IMR-90 (cell line): ENCODE results near the gene LTBP4. TPM values are rescaled to one million over a fixed set of nuclear protein-coding genes. Genes with fewer than 3 reads are reported as not detected.

ENCODE experiments used
- ATAC-seq: fragments of 200-7000 bp; cut with Tn5 transposase; 2 replicates; pipeline ENCODE4 v1.9.1; 2020; ENCODE audit warnings: low read depth, mild to moderate bottlenecking, moderate library complexity
- BruUV-seq: library from RNA; stranded (reverse); fragments of 400-500 nt; replicated peaks from 2 replicates; lab custom pipeline; 2021; lab: Mats Ljungman, UMichigan
- CTCF ChIA-PET: fragments of 300-600 bp; formaldehyde crosslinking; extraction: SDS; loops from one replicate; lab custom pipeline; 2021; ENCODE audit warnings: antibody characterized with exemption; lab: Yijun Ruan, JAX
- POLR2A ChIA-PET: fragments of 300-600 bp; sonication (Branson Sonifier 250); formaldehyde crosslinking; loops from one replicate; lab custom pipeline; 2022; ENCODE audit warnings: antibody characterized with exemption; ENCODE audit not compliant: unreplicated experiment; lab: Charles Lee
- DNase-seq: peaks from one replicate; pipeline ENCODE4 v3.0.0; 2013
- H2AFZ ChIP-seq: replicated peaks from 2 replicates; pipeline ENCODE3; 2013; ENCODE audit warnings: low read length, mild to moderate bottlenecking; ENCODE audit not compliant: poor library complexity
- H2AK5ac ChIP-seq: 2 replicates; pipeline ENCODE4 v1.6.1; 2013; ENCODE audit warnings: low read depth, low read length, inconsistent platforms
- H2AK9ac ChIP-seq: replicated peaks from 2 replicates; pipeline ENCODE3; 2013; ENCODE audit warnings: mild to moderate bottlenecking, low read depth, low read length, moderate library complexity; ENCODE audit not compliant: poor library complexity
- H2BK120ac ChIP-seq: 2 replicates; pipeline ENCODE4 v1.6.1; 2013; ENCODE audit warnings: low read depth, low read length, inconsistent platforms
- H2BK15ac ChIP-seq: 3 replicates; pipeline ENCODE4 v1.6.1; 2013; ENCODE audit warnings: low read depth, low read length, inconsistent platforms
- H2BK20ac ChIP-seq: 2 replicates; pipeline ENCODE4 v1.6.1; 2013; ENCODE audit warnings: low read depth, mild to moderate bottlenecking, inconsistent platforms, low read length, moderate library complexity
- H2BK5ac ChIP-seq: 2 replicates; pipeline ENCODE4 v1.6.1; 2013; ENCODE audit warnings: mild to moderate bottlenecking, low read depth, low read length, inconsistent platforms; ENCODE audit not compliant: poor library complexity, severe bottlenecking
- H3K14ac ChIP-seq: replicated peaks from 2 replicates; pipeline ENCODE4 v1.6.1; 2013; ENCODE audit warnings: low read depth, low read length, inconsistent platforms
- H3K18ac ChIP-seq: 2 replicates; pipeline ENCODE4 v1.6.1; 2013; ENCODE audit warnings: low read depth, low read length, control low read depth
- H3K23ac ChIP-seq: 2 replicates; pipeline ENCODE4 v1.6.1; 2013; ENCODE audit warnings: low read depth, low read length, inconsistent platforms
- H3K27ac ChIP-seq: 2 replicates; pipeline ENCODE4 v1.5.1; 2013; ENCODE audit warnings: mild to moderate bottlenecking, control low read depth, low read length; ENCODE audit not compliant: insufficient read depth
- H3K27me3 ChIP-seq: 2 replicates; pipeline ENCODE4 v1.6.1; 2013; ENCODE audit warnings: low read length; ENCODE audit not compliant: control insufficient read depth, insufficient read depth
- H3K36me3 ChIP-seq: 2 replicates; pipeline ENCODE4 v1.6.1; 2013; ENCODE audit warnings: low read length, mixed read lengths; ENCODE audit not compliant: control insufficient read depth, insufficient read depth
- H3K4ac ChIP-seq: 2 replicates; pipeline ENCODE4 v1.6.1; 2013; ENCODE audit warnings: low read depth, low read length, inconsistent platforms
- H3K4me1 ChIP-seq: 2 replicates; pipeline ENCODE4 v1.6.1; 2013; ENCODE audit warnings: low read length, mixed read lengths; ENCODE audit not compliant: control insufficient read depth, insufficient read depth
- H3K4me2 ChIP-seq: 2 replicates; pipeline ENCODE4 v1.6.1; 2013; ENCODE audit warnings: low read depth, mild to moderate bottlenecking, control low read depth, low read length, moderate library complexity
- H3K4me3 ChIP-seq: 2 replicates; pipeline ENCODE4 v1.5.1; 2013; ENCODE audit warnings: low read depth, mild to moderate bottlenecking, control low read depth, low read length, moderate library complexity; ENCODE audit not compliant: insufficient read depth
- H3K56ac ChIP-seq: 2 replicates; pipeline ENCODE4 v1.6.1; 2013; ENCODE audit warnings: low read length, inconsistent platforms; ENCODE audit not compliant: insufficient read depth; ENCODE audit errors: extremely low read depth
- H3K79me1 ChIP-seq, 2 experiments: 2 replicates each; pipeline ENCODE4 v1.6.1; 2013; ENCODE audit warnings: low read length in 2 of 2, inconsistent platforms in 1 of 2, low read depth in 1 of 2
- H3K9ac ChIP-seq: 2 replicates; pipeline ENCODE4 v1.6.1; 2013; ENCODE audit warnings: low read depth, low read length, control low read depth
- H3K9me1 ChIP-seq: 2 replicates; pipeline ENCODE4 v1.6.1; 2013; ENCODE audit warnings: low read length, inconsistent platforms; ENCODE audit not compliant: insufficient read depth
- H3K9me3 ChIP-seq: 2 replicates; pipeline ENCODE4 v1.6.1; 2013; ENCODE audit warnings: low read length; ENCODE audit not compliant: control insufficient read depth, insufficient read depth
- H4K20me1 ChIP-seq: 2 replicates; pipeline ENCODE4 v1.6.1; 2013; ENCODE audit warnings: low read length, inconsistent platforms; ENCODE audit not compliant: insufficient read depth
- H4K5ac ChIP-seq: 2 replicates; pipeline ENCODE4 v1.6.1; 2013; ENCODE audit warnings: mild to moderate bottlenecking, low read depth, low read length, control low read depth
- H4K8ac ChIP-seq, 2 experiments: 2 replicates each; pipeline ENCODE4 v1.6.1; 2013; ENCODE audit warnings: low read depth in 2 of 2, low read length in 2 of 2, control low read depth in 1 of 2, inconsistent platforms in 1 of 2
- H4K91ac ChIP-seq: 2 replicates; pipeline ENCODE4 v1.6.1; 2013; ENCODE audit warnings: low read depth, low read length, inconsistent platforms; ENCODE audit not compliant: insufficient read depth
- BHLHE40 ChIP-seq: fragments of 150-350 bp; IDR thresholded peaks from 2 replicates; pipeline ENCODE4 v1.6.1; 2016; ENCODE audit warnings: mild to moderate bottlenecking, low read depth, low read length
- CEBPB ChIP-seq: IDR thresholded peaks from 2 replicates; pipeline ENCODE4 v1.6.1; 2012; ENCODE audit warnings: low read depth, low read length, improper control_type of control experiment
- CHD1 ChIP-seq: IDR thresholded peaks from 2 replicates; pipeline ENCODE4 v1.6.1; 2012; ENCODE audit warnings: low read depth, low read length, improper control_type of control experiment
- FOS ChIP-seq: fragments of 150-350 bp; IDR thresholded peaks from 2 replicates; pipeline ENCODE4 v1.6.1; 2016; ENCODE audit warnings: low read depth, low read length
- MAZ ChIP-seq: IDR thresholded peaks from 2 replicates; pipeline ENCODE4 v1.6.1; 2012; ENCODE audit warnings: low read depth, mild to moderate bottlenecking, low read length, improper control_type of control experiment, moderate library complexity, borderline replicate concordance
- MXI1 ChIP-seq: IDR thresholded peaks from 2 replicates; pipeline ENCODE4 v1.6.1; 2012; ENCODE audit warnings: low read depth, mild to moderate bottlenecking, low read length, moderate library complexity, borderline replicate concordance
- NFE2L2 ChIP-seq: fragments of 150-350 bp; IDR thresholded peaks from 2 replicates; pipeline ENCODE4 v1.6.1; 2016; ENCODE audit warnings: low read depth, mild to moderate bottlenecking, low read length
- POLR2A ChIP-seq: IDR thresholded peaks from 2 replicates; pipeline ENCODE4 v1.6.1; 2012; ENCODE audit warnings: mild to moderate bottlenecking, low read depth, low read length
- RCOR1 ChIP-seq: IDR thresholded peaks from 2 replicates; pipeline ENCODE4 v1.6.1; 2012; ENCODE audit warnings: mild to moderate bottlenecking, low read length, improper control_type of control experiment; ENCODE audit not compliant: insufficient replicate concordance
- RFX5 ChIP-seq: IDR thresholded peaks from 2 replicates; pipeline ENCODE4 v1.8.0; 2012; ENCODE audit warnings: low read depth, mild to moderate bottlenecking, low read length, moderate library complexity
- SMC3 ChIP-seq: fragments of 150-350 bp; IDR thresholded peaks from 2 replicates; pipeline ENCODE4 v1.6.1; 2016; ENCODE audit warnings: low read depth, mild to moderate bottlenecking, antibody characterized with exemption, low read length, moderate library complexity
- WGBS, 2 experiments: methylation state at CpG; one replicate each; pipeline versions ENCODE4 v1.1.5 to v1.1.7; 2013; ENCODE audit warnings: missing lambda C conversion rate in 2 of 2; ENCODE audit not compliant: insufficient read length in 1 of 2; ENCODE audit errors: extremely low coverage in 2 of 2; 5-methylcytosine and 5-hydroxymethylcytosine counted together
- dilution Hi-C: fragments of 300-500 bp; cut with HindIII; formaldehyde crosslinking; loops from one replicate; pipeline ENCODE4 v1.14.3; 2018; ENCODE audit warnings: low sequenced_read_pairs; ENCODE audit not compliant: unreplicated experiment
- in situ Hi-C: fragments of 300-500 bp; cut with MboI; formaldehyde crosslinking; loops from 3 replicates; pipeline ENCODE4 v1.14.3; 2019; ENCODE audit warnings: low sequenced_read_pairs, inconsistent platforms, mixed read lengths
- intact Hi-C: fragments of 100-400 bp; cut with micrococcal nuclease; formaldehyde crosslinking; loops from 2 replicates; pipeline ENCODE4 v1.10.0; 2022
- polyA plus RNA-seq, 3 experiments: library from polyadenylated mRNA; depleted of rRNA; stranded (reverse); fragments of >200 nt; gene quantifications; 2 replicates each; pipeline ENCODE4 v1.2.3, GENCODE V29; 2012; ENCODE audit warnings: low replicate concordance in 1 of 3
- total RNA-seq: library from RNA; depleted of rRNA; stranded (reverse); fragments of >200 nt; gene quantifications from 2 replicates; pipeline ENCODE4 v1.2.3, GENCODE V29; 2012
- TF ChIP-seq, protein P1 (sequence below): fragments of 150-350 bp; IDR thresholded peaks from 2 replicates; pipeline ENCODE4 v1.6.1; 2017; ENCODE audit warnings: mild to moderate bottlenecking, antibody characterized with exemption, low read length, low read depth
- TF ChIP-seq, protein P2 (sequence below): fragments of 150-350 bp; IDR thresholded peaks from 2 replicates; pipeline ENCODE4 v1.6.1; 2016; ENCODE audit warnings: low read depth, mild to moderate bottlenecking, low read length, moderate library complexity, borderline replicate concordance
- TF ChIP-seq, protein P3 (sequence below): conservative IDR thresholded peaks from 2 replicates; pipeline ENCODE4 v1.5.1; 2012; ENCODE audit warnings: mild to moderate bottlenecking, low read depth, low read length, improper control_type of control experiment

Gene LTBP4
- total and polyA plus RNA-seq, 2 of the 4 experiments (the other 2 are of a cell fraction): 14.7 to 70.3 TPM

DNA sequence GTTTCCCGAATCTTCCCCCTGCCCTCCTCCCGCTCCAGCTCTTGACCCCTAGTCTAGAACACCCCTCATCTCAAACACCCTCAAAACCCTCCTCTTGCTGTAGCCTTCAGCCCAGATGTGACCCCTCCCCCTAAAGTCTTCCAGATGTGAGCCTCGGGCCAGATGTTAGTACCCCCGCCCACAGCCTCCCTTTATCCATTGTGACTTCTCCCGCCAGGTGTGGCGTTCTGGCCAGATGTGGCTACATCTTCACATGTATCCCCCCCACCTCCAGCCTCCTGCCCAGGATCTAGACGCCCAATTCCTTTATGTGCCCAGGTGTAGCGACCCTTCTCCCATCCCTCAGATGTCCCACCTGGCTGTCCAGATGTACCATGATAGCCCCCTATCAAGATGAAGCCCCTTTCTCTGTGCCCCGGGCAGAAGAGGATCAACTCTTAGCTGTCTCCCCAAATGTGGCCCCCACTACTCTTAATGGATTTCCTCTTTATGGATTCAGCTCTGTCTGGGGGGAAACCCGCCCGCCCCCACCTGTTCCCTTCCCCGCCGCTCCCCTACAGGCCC lies 517 bp upstream of the LTBP4 start:
- ATAC-seq: no peak
- in situ Hi-C loops: loop anchor here (10.0 kb wide), 1 partner anchor 296 kb away; no protein-coding TSS in a partner anchor
- Histone ChIP-seq H4K8ac (no peak overlapping the region), H3K56ac (no peak overlapping the region), H3K9me3 (no peaks in the 10 kb centered on the region), H4K91ac (no peak overlapping the region), H3K23ac (no peak overlapping the region), H3K27me3 (no peaks in the 10 kb centered on the region), H2AK9ac (no peak overlapping the region), H3K14ac (no peak overlapping the region), H3K79me1 (peaks cover 0 to 24% of the 10 kb centered on the region in 2 experiments; a peak in 3 of 4 replicates), H3K4me2 (no peak overlapping the region; the same call in 1 of the 2 replicates), H3K36me3 (no peaks in the 10 kb centered on the region; the same call in 1 of the 2 replicates), H4K20me1 (peaks cover 9% of the 10 kb centered on the region; the same call in 1 of the 2 replicates), H2BK120ac (no peak overlapping the region), H3K4me1 (peaks cover 20% of the 10 kb centered on the region), H2AFZ (peak overlapping the region; percentile 66), H4K5ac (no peak overlapping the region; the same call in 1 of the 2 replicates), H2BK15ac (no peak overlapping the region), H2BK5ac (no peak overlapping the region), H2BK20ac (no peak overlapping the region), H3K18ac (no peak overlapping the region), H3K4me3 (no peak overlapping the region), H3K4ac (no peak overlapping the region), H3K27ac (no peak overlapping the region), H3K9ac (no peak overlapping the region), H2AK5ac (peak overlapping the region; percentile 2; the same call in 1 of the 2 replicates), H3K9me1 (peaks cover 12% of the 10 kb centered on the region)
- BruUV-seq: no TSS peak
- ChIA-PET POLR2A (no interaction called here), CTCF (interaction anchor here (0.9 to 1.0 kb wide), 2 partner anchors 34 to 60 kb away, joined by 3 to 5 read pairs; no protein-coding TSS in a partner anchor)
- TF ChIP-seq NFE2L2 (no peak), MAZ (no peak), MXI1 (no peak), CHD1 (no peak), SMC3 (no peak), FOS (no peak), RCOR1 (no peak), BHLHE40 (no peak), CEBPB (no peak), RFX5 (no peak), POLR2A (no peak)
- TF ChIP-seq, protein P1, sequence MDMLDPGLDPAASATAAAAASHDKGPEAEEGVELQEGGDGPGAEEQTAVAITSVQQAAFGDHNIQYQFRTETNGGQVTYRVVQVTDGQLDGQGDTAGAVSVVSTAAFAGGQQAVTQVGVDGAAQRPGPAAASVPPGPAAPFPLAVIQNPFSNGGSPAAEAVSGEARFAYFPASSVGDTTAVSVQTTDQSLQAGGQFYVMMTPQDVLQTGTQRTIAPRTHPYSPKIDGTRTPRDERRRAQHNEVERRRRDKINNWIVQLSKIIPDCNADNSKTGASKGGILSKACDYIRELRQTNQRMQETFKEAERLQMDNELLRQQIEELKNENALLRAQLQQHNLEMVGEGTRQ: no peak
- TF ChIP-seq, protein P2, sequence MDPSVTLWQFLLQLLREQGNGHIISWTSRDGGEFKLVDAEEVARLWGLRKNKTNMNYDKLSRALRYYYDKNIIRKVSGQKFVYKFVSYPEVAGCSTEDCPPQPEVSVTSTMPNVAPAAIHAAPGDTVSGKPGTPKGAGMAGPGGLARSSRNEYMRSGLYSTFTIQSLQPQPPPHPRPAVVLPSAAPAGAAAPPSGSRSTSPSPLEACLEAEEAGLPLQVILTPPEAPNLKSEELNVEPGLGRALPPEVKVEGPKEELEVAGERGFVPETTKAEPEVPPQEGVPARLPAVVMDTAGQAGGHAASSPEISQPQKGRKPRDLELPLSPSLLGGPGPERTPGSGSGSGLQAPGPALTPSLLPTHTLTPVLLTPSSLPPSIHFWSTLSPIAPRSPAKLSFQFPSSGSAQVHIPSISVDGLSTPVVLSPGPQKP: no peak
- TF ChIP-seq, protein P3, sequence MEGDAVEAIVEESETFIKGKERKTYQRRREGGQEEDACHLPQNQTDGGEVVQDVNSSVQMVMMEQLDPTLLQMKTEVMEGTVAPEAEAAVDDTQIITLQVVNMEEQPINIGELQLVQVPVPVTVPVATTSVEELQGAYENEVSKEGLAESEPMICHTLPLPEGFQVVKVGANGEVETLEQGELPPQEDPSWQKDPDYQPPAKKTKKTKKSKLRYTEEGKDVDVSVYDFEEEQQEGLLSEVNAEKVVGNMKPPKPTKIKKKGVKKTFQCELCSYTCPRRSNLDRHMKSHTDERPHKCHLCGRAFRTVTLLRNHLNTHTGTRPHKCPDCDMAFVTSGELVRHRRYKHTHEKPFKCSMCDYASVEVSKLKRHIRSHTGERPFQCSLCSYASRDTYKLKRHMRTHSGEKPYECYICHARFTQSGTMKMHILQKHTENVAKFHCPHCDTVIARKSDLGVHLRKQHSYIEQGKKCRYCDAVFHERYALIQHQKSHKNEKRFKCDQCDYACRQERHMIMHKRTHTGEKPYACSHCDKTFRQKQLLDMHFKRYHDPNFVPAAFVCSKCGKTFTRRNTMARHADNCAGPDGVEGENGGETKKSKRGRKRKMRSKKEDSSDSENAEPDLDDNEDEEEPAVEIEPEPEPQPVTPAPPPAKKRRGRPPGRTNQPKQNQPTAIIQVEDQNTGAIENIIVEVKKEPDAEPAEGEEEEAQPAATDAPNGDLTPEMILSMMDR: no peak
- 57% methylated on average over 5 of the region's 13 CpGs; no CpG with 5 or more reads in 1 of the 2 experiments for WGBS, 2 experiments
- dilution Hi-C loops: no loop called here
- intact Hi-C loops: no loop called here
- no peak for DNase-seq
